Activated T-cell treated with anti-CD3 and anti-CD28 coated beads, Interleukin-2, amount 50 U/mL, for 1 hour (primary cell): ENCODE measurements around the gene GNB5.
"Not testable (repeated sequence)": the region's sequence is repeated elsewhere in the genome, so short reads cannot be mapped to it uniquely, and the experiment has no call there.

Source experiments
- DNase-seq: peaks from one replicate; pipeline ENCODE4 v3.0.0-alpha.2; 2020

Gene GNB5

DNA sequence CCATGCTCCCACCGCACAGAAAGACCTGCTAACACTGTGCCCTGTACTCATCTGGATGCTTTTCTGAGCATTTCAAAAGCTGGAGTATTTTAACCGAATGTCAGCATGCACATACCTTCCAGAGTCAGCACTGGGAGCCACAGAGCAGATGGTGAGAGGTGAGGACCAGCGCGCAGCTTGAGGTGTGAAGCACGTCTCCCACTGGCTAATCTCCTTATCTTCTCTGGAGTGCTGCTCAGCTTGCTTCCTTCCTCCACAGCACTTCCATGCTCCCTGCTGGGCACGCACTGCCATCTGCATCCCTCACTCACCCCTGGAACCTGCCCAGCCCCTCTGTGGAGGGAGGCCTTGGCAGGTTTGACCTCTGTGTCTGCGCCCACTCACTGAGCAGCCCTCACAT is at the start of gene GNB5:
Gene GNB5, minus strand, starts transcription at position 186 of the 400 bp plus-strand sequence. CDS start 6,716 bp downstream, outside the sequence.
- DNase-seq: no peak

DNA sequence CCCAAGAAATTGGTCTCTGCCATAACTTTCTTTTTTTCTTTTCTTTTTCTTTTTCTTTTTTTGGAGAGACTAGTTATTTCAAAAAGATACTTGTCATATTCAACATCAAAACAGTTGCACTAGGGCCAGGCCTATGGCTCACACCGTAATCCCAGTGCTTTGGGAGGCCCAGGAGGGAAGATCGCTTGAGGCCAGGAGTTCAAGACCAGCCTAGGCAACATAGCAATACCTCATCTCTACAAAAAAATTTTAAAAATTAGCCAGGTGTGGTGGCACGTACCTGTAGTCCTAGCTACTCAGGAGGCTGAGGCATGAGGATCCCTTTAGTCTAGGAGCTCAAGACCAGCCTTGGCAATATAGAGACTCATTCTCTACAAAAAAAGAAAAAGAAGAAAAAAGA is 49.0 kb upstream of the GNB5 start:
- DNase-seq: no peak

DNA sequence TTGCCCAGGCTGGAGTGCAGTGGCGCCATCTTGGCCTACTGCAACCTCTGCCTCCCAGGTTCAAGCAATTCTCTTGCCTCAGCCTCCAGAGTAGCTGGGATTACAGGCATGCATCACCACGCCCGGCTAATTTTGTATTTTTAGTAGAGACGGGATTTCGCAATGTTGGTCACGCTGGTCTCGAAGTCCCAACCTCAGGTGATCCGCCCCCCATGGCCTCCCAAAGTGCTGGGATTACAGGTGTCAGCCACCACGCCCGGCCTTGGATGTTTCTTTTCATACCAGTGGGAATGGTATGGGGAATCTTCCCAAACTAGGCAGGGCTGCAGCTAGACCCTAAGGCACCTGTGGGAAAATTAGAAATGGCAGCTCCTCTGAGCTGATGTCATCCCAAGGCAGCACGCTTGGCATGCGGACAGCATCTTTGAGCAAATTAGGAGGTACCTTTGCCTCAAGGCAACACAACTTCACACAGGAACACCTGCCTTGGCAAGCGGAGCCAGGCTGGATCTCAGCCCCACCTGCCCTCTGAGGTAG is 47.9 kb upstream of the GNB5 start:
- not testable (repeated sequence) for DNase-seq

DNA sequence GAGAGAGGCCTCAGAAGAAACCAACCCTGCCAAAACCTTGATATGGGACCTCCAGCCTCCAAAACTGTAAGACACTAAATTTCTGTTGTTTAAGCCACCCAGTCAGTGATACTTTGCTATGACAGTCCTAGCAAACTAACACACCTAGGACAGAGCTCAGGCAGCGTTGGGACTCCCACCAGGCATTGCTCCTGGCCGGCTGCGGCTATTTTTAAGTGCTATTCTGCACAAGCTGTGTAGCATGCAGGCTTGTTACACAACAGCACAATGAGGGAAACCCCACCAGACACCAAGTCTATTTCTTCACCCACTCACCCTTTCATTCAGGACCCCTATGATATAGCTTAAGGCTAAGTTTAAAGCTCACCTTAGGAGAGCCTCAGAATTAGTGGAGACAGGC is 47.0 kb upstream of the GNB5 start:
- DNase-seq: no peak

DNA sequence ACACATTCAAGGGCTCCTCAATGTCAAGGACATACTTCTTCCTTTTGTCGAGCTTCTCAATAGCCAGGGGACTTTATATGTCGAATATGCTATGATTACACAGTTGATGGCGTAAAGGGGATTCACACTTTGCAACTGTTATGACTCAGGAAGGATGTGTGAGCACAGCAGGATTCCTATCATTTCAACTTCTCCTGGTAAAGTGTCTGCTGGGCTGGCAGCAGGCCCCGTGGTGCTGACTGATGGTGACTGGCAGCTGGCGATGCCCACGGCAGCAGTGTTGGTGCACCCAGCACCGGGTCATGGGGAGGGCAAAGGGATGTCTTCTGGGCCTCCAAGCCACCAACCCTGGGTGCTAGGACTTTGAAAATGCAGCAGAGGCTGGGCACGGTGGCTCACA is 44.8 kb upstream of the GNB5 start:
- DNase-seq: no peak

DNA sequence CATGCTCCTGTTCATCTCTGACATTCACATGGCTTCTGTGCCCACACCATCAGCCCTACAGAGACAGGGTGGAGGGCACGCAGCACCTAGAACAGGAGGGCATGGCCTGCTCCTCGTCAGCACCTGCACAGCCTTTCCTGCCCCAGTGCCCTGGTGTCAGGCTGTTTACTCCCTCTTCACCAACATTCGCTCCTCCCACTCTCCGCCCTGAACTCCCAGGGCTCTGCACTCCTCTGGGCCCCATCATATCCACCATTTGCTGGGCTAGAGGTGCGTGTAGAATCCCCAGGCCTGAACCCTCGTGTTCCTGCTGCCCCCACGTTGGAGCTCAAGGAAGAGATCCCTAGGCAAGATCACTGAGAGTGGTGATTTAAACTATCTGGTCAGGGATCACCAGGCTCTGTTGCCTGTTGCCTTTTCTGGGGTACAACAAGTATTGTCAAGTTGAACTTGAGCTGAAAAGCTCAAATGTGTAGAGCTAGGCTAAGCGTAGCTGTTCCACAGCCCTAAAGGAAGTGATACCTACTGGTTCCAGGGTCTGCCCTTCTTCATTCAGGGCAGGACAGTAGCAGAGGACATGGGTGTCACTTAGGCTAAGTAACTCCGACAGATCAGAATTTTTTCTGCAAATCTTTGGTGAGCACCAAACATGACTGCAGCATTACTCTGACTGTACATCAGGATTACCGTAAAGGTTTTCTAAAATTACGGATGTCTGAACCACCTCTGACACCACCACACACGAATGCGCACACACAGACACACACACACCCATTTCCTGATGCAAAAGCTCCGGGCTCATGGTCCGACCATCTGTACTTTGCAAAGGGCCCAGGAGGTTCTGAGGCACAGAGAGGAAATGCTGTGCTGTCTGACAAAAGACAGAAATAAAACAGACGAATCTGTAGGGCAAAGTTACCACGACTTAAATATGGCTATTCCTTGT is 43.7 kb upstream of the GNB5 start:
- DNase-seq: peak; percentile 41

DNA sequence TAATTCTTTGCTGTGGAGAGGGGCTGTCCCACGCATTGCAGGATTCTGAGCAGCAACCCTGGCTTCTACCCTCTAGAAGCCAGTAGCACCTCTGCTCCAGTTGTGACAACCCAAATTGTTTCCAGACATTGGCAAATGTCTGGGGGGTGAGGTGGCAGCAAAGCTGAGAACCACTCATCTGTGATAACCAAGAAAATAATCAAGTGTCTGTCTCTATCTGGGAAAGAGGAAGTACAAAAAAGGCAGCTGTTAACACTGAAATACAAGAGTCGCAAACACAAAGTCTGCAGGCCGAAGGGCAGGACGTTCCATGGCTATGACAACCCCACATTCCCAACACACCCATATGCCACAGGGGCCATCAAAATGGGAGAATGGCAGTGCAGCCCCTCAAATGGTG is 42.2 kb upstream of the GNB5 start:
- no peak for DNase-seq

DNA sequence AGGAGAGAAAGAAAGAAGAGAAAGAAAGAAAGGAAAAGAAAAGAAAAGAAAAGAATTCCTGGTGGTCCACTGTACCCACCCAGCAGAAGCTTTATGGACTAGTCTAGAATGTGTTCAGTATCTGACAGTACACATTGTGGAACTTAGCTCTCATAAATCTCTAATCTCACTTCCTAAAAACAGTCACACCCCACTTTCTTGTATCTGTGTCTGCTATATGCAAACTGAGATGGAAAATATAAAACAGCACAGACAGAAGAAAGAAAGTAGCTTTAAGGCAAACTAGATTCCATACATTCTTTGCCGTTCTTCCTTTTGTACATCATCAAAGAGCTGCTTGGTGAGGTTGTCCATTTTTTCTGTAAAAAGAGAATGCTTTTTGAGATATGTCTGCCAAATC is 41.1 kb upstream of the GNB5 start:
- DNase-seq: no peak

DNA sequence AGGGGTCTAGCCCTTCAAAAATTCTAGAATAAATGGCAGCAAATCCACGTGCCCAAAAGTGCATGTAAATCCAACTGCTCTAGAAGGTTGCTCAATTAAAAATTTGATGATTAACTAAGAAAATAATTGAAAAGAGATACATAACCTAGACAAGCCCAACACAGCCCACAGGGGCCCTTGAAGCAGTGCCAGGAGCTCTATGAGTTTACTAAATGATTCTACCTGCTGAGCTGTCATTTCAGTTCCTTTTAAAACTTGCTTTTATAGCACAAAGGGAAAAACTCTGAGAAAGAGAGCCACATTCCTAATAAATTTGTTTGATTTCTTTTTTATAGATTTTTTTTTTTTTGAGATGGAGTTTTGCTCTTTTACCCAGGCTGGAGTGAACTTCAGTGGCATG is 38.9 kb upstream of the GNB5 start:
- no peak for DNase-seq

DNA sequence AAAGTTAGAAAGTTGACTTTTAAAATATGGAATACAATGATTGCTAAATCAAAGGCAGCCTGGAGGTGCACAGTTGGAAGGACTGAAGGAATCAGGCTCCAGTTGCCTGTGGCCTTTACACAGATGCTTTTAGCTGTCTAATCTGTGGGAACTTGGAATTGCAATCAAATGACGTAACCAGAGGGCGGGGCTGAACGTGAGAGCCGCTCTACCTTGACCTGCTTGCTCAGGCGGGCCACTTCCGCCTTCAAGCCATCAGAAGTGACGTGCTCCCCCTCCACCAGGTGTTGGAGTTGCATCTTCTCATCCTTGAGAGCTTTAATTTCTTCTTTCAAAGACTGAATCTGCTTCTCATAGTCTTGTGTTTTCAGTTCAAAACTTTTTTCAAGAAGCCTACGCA is 37.7 kb upstream of the GNB5 start:
- DNase-seq: no peak

DNA sequence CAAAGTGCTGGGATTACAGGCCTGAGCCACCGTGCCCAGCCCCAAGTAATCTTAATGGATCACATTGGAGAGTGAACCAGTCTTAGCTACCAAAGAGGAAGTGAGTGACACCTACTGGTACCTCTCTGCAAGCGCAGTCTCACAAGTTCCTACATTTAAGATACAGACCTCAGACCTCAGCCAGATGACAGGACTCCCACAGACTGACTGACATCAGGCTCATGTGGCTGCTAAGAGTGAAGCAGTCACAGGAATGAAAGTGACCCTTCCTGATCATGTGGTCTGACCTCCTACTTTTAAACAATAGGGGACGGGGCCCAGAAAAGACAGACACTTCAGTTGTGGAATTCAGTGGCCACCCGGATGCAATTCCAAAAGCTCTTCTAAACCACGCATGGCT is 36.3 kb upstream of the GNB5 start:
- DNase-seq: peak; percentile 54

DNA sequence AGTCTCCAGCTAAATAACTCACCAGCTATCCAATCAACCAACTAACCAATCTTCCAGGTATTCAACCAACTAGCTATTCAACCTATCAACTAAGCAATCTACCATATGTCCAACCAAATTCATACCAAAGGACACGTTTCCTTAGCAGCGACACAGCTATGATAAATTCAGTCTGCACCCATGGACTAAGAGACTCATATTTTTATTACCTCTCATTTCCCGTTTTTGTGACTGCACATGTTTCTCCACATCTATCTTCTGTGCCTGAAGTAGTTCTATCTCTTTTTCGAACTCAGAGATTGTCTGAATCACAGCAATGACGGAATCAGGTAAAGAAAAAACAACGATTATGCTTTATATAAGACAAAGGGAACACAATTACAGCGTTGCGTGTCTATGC is 34.0 kb upstream of the GNB5 start:
- DNase-seq: no peak

DNA sequence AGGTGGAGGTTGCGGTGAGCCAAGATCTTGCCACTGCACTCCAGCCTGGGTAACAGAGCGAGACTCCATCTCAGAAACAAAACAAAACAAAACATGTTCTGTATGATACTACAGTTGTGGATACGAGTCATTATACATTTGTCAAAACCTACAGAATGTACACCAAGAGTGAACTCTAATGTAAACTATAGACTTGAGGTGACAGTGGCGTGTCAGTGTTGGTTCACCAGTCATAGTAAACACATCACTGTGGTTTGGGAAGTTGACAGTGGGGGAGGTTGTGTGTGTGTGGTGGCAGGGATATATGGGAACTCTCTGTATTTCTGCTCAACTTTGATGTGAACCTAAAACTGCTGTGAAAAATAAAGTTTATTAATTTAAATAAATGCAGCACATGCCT is 33.0 kb upstream of the GNB5 start:
- no peak for DNase-seq

DNA sequence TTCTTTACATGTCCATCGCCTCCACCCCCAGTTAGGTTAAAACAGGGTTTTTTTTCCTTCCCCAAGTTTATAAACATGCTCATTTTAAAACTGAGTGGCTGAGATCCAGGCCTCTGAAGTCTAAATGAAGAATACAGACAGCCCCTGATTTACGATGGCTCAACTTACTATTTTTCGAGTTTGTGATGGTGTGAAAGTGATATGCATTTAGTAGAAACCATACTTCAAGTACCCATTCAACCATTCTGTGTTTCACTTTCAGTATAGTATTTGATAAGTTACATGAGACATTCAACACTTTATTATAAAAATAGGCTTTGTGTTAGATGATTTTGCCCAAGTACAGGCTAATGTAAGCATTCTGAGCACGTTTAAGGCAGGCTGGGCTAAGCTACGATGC is 30.5 kb upstream of the GNB5 start:
- no peak for DNase-seq

DNA sequence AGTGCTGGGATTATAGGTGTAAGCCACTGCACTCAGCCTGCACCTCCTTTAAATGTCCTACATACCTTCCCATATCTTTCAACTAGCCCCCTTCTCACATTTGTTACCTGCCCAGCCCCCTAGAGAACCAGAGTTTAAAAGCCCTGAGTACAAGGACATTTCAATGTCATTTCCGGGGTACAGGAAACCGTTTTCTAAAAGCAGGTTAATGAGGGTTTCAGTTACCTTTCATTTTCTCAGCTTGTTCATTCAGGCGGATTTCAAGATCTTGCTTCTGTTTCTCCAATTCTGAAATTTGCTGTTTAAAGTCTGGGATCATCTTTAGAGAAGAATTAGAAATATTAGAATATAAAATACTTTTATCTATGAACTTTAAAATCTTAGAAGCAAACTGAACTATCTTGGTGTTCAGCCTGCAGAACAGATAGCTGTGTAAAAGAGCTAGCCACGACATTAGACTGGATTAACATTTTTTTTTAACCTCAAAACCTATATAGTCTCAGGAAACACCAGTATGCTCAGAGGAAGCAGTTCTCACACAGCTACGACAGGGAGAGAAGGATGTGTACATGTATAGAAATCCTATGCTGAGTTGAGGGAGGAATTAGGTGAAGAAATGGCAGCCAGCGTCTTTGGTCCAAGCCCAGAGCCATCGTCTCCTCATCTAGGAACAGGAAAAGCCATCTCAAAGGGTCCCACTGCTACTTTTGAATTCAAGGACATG is 29.9 kb upstream of the GNB5 start:
- no peak for DNase-seq

DNA sequence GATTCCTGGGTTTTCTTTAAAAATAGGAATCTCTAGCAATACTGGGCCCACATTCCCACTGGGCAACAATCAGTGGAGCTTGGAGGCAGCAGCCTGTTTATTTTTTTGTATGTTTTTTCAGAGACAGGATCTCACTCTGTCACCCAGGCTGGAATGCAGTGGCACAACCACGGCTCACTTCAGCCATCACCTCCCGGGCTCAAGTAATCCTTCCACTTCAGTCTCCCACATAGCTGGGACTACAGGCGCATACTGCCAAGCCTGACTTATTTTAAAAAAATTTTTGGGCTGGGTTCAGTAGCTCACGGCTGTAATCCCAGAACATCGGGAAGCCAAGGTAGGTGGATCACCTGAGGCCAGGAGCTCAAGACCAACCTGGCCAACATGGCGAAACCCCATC is 29.1 kb upstream of the GNB5 start:
- no peak for DNase-seq

DNA sequence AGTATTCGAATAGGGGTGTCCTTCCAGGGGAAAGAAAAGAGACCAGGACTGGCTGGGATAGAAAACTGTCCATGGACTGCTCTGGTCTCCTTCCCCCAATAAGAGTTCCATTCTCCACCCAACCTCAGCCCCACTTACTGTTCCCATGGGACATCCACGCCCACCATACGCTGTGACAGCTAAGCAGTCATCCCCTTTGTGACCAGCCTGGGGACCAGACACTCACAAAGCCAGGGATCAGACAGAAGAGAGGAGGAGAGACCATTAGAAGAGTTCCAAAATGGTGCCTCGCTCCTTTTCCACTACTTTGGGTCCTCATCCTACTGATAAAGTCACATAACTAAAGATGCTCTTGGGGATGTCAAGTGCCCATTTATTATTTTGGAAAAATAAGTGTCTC is 27.6 kb upstream of the GNB5 start:
- DNase-seq: no peak

DNA sequence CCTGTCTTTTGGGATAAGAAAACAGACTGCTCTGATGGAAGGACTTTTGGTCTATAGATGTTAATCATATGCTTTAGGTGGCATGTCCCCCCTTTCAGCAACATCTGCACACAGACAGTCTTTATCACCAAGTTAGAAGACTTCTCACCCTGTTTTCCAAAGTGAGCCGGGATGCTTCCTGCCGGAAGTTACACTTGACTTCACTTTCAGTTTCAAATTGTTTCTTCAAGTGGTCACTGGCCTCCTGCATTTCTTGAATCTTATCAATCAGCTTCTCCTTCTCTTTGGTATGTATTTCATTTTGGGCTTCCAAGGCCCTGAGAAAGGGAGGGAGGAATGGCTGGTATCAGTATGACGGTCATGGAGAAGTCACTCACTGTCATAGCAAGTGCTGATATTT is 27.2 kb upstream of the GNB5 start:
- DNase-seq: no peak

DNA sequence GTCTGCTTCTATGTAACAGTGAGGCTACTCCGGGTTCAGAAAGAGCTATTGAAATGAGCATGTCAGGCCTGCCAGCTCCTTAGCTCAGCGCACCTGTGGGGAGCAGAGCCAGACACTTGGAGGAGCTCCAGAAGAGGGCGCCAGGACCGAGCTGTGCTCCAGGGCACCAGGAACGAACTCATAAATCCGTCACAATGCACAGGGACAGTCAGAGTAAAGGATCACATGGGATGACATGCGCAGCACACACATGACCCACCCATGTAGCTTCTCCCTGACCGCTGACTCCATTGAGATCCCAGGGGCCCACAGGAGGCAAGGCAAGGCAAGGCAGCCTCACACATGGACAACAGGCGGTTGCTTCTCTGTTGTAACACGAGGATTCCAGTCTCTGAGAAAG is 26.0 kb upstream of the GNB5 start:
- no peak for DNase-seq

DNA sequence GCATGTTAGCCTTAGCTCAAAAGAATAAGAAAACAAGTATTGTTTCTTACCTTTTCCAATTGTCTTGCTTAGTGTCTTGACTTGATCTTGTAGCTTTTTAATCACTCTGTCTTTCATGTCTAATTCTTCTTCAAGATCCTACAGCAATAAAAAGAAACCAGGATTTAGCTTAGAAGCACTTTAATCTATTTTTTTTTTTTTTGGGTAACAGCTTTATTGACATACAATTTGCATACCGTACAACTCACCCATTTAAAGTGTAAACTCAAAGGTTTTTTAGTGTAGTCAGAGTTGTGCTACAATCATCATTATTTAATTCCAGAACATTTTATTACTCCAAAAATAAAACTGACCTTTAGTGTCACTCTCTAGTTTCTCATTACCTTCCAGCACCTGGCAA is 23.4 kb upstream of the GNB5 start:
- DNase-seq: no peak

DNA sequence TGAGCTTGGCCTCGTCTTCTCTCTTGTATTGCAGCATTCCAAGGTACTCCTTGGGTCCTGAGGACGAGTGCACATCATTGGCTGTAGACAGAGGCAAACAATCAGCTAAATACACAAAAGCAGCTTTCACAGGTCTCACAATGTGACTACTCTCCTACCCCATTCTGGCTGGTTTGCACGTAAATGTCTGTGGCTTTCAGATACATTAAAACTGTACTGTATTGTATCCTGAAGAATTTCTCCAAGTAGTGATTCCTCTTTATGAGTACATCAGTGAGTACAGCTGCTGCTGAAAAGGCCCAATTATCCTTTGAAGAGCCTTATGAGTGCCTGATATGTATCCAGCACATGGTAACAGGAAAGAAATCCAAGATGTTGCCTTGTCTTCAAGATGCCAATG is 22.0 kb upstream of the GNB5 start:
- no peak for DNase-seq

DNA sequence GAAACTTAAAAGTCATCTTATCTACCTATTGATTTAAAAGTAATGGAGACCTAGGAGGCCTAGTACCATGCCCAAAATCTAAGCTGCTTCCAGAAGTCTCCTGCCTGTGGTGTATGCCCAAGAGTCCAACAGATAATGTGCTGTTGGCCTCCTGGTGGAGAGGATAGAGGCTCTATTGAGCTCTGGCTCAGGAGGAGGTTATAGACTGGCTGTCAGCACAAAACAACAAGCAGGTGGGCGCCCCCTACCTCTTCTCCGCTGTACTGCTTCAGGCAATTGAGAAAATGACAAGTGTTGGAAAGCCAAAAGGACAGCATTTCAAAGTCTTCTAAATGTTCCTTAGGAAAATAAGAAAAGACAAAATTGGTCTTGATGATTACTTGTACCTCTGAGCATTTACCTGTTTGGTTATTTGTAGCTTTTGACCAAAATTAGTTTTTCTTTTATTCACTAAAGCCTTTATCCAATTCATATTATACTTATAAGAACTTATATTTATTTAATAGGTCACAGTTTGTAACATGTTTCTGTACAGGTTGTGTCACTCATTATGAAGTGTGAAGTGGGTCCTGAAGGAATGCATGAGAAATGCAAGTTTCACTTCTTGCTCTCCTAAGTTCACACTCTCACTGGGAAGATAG is 17.2 kb upstream of the GNB5 start:
- peak; percentile 76 for DNase-seq

DNA sequence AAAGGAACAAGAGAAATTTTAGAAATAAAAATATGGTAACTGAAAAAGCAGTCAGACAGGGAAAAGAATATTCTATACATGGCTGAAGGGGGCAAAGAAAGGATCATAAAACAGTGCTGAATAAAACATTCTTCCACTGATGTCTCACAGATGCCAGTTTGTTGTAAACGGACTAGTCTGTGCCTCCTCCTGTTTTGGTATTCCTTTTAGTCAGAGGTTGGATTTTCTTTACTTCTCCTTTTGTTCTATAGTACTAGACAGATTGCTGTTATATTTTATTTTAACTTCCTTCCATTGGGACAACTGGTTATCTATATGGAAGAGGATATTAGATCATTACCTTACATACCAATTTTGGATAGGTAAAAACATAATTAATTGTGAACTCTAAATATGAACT is 16.0 kb upstream of the GNB5 start:
- no peak for DNase-seq

DNA sequence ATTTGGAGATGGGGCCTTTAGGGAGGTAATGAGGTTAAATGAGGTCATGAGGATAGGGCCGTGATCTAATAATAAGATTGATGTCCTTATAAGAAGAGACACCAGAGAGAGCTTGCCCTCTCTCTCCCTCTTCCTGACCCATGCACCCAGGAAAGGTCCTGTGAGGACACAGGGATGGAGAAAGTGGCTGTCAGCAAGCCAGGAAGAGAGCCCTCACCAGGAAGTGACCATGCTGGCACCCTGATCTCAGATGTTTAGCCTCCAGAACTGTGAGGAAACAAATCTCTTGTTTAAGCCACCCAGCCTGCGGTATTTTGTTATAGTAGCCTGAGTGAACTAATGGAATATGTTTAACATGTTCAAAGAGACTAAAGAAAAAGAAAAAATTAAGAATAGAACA is 15.3 kb upstream of the GNB5 start:
- DNase-seq: no peak
